Mucosa of gallbladder (tissue), 1 donor: ENCODE results near the gene CLEC16A. TPM values are rescaled to one million over a fixed set of nuclear protein-coding genes. Genes with fewer than 3 reads are reported as not detected.

Experiments
- DNase-seq: peaks from one replicate; pipeline ENCODE4 v3.0.0-alpha.2; 2020; ENCODE audit warnings: low spot score
- total RNA-seq: library from RNA; stranded (reverse); gene quantifications from one replicate; pipeline ENCODE4 v1.2.1, GENCODE V29; 2021
- donor health status: DM: no; HTN: no; CAD: no.

The CLEC16A gene
- total RNA-seq, 1 donor from 2014 or later: 27.6 TPM

- DNase-seq: no peak
These were observed 44.5 kb downstream of the CLEC16A start for GRCh38 chr16:10988879-10989278.

GRCh38 chr16:10989559-10989958 lies 45.2 kb downstream of the CLEC16A start:
- no peak for DNase-seq

- DNase-seq: no peak
These were observed 46.0 kb downstream of the CLEC16A start for GRCh38 chr16:10990378-10990777.

GRCh38 chr16:10992112-10992511 lies 47.7 kb downstream of the CLEC16A start:
- no peak for DNase-seq

GRCh38 chr16:10992797-10993196 lies 48.4 kb downstream of the CLEC16A start:
- no peak for DNase-seq

- DNase-seq: no peak
These were observed 49.3 kb downstream of the CLEC16A start for GRCh38 chr16:10993649-10994048.

- DNase-seq: no peak
These were observed 50.2 kb downstream of the CLEC16A start for GRCh38 chr16:10994571-10994970.

- no peak for DNase-seq
These were observed 51.2 kb downstream of the CLEC16A start for GRCh38 chr16:10995565-10995964.

- DNase-seq: no peak
These were observed 53.1 kb downstream of the CLEC16A start for GRCh38 chr16:10997485-10997884.

GRCh38 chr16:10999300-10999699 lies 54.9 kb downstream of the CLEC16A start:
- no peak for DNase-seq

- DNase-seq: no peak
These were observed 57.2 kb downstream of the CLEC16A start for GRCh38 chr16:11001611-11002010.

GRCh38 chr16:11003141-11003540 lies 58.8 kb downstream of the CLEC16A start:
- no peak for DNase-seq

GRCh38 chr16:11004351-11004750 lies 60.0 kb downstream of the CLEC16A start:
- DNase-seq: no peak

GRCh38 chr16:11004973-11005610 lies 60.7 kb downstream of the CLEC16A start:
- DNase-seq: no peak

GRCh38 chr16:11005611-11005975 lies 61.2 kb downstream of the CLEC16A start:
- DNase-seq: no peak

GRCh38 chr16:11006656-11007055 lies 62.3 kb downstream of the CLEC16A start:
- DNase-seq: no peak

GRCh38 chr16:11007714-11008280 lies 63.4 kb downstream of the CLEC16A start:
- no peak for DNase-seq

GRCh38 chr16:11009027-11009755 lies 64.8 kb downstream of the CLEC16A start:
- no peak for DNase-seq

GRCh38 chr16:11010575-11011221 lies 66.3 kb downstream of the CLEC16A start:
- DNase-seq: no peak

- DNase-seq: no peak
These were observed 67.0 kb downstream of the CLEC16A start for GRCh38 chr16:11011326-11011725.

- DNase-seq: no peak
These were observed 68.5 kb downstream of the CLEC16A start for GRCh38 chr16:11012841-11013240.

GRCh38 chr16:11014136-11014535 lies 69.8 kb downstream of the CLEC16A start:
- no peak for DNase-seq

GRCh38 chr16:11015076-11015475 lies 70.7 kb downstream of the CLEC16A start:
- DNase-seq: no peak
